Mammary epithelial cell (primary cell): Measurements from ENCODE around the gene ZNF273.

ENCODE experiments used
- EZH2 ChIP-seq: IDR thresholded peaks from 2 replicates; pipeline ENCODE4 v1.6.1; 2012; ENCODE audit warnings: low read length, inconsistent platforms, borderline replicate concordance
- TF ChIP-seq, protein P1 (sequence below), 2 donors: IDR thresholded peaks in 1 of 2; conservative IDR thresholded peaks in 1 of 2; 2 replicates each; pipeline ENCODE4 v1.5.1; 2011 to 2012; ENCODE audit warnings: inconsistent platforms in 2 of 2, low read length in 2 of 2, mild to moderate bottlenecking in 2 of 2, control low read depth in 1 of 2, low read depth in 1 of 2; ENCODE audit not compliant: insufficient read depth in 1 of 2; ENCODE audit errors: extremely low read depth in 1 of 2

DNA sequence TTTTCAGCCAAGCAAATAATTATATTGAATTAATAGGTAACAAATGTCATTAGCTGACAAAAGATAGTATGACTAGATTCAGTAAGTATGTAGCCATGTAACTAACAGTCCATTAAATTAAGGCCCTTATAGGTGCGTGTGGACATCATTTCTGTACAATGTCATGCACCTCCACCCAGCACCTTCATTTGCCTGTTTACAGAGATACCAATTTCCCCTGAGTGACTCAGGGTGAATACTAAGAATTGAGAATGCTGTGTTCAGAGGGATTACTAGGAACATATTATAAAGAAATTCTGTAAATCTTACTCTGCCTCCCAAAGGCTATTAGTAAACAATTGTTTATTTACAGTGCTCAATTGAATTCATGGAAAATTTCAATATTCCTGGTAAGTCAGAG, 48.1 kb upstream of the ZNF273 start:
- TF ChIP-seq, protein P1, sequence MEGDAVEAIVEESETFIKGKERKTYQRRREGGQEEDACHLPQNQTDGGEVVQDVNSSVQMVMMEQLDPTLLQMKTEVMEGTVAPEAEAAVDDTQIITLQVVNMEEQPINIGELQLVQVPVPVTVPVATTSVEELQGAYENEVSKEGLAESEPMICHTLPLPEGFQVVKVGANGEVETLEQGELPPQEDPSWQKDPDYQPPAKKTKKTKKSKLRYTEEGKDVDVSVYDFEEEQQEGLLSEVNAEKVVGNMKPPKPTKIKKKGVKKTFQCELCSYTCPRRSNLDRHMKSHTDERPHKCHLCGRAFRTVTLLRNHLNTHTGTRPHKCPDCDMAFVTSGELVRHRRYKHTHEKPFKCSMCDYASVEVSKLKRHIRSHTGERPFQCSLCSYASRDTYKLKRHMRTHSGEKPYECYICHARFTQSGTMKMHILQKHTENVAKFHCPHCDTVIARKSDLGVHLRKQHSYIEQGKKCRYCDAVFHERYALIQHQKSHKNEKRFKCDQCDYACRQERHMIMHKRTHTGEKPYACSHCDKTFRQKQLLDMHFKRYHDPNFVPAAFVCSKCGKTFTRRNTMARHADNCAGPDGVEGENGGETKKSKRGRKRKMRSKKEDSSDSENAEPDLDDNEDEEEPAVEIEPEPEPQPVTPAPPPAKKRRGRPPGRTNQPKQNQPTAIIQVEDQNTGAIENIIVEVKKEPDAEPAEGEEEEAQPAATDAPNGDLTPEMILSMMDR (conservative IDR thresholded peaks at IDR 0.05 in 1 of 2, IDR thresholded peaks at IDR 0.05 in 1 of 2; ENCODE audit: extremely low read depth in 1 of 2, insufficient read depth in 1 of 2, low read depth in 1 of 2, low read length in 2 of 2), result no peak
- TF ChIP-seq EZH2, result no peak
